K562 (cell line): Measurements from ENCODE around the gene ARHGEF33. TPM values are rescaled to one million over a fixed set of nuclear protein-coding genes. Genes with fewer than 3 reads are reported as not detected.

ENCODE experiments used
- CBFA2T3 ChIP-seq: fragments of 450-650 bp; IDR thresholded peaks from 2 replicates; pipeline ENCODE4 v1.6.1; 2017
- CBX3 ChIP-seq, 2 experiments: IDR thresholded peaks; 1 replicate in 1 of 2; 2 replicates in 1 of 2; pipeline ENCODE4 v1.6.1; 2012; ENCODE audit warnings: inconsistent platforms in 2 of 2, low read length in 2 of 2, borderline replicate concordance in 1 of 2, control low read depth in 1 of 2
- E2F3 ChIP-seq: fragments of 250-450 bp; sonication (Bioruptor Pico); IDR thresholded peaks from 2 replicates; pipeline ENCODE4 v1.4.0; 2020; ENCODE audit warnings: mild to moderate bottlenecking
- NR2C1 ChIP-seq, 2 experiments: fragments of 450-650 bp; IDR thresholded peaks; 2 replicates each; pipeline ENCODE4 v1.6.1; 2017; ENCODE audit warnings: mild to moderate bottlenecking in 2 of 2, antibody characterized with exemption in 1 of 2, inconsistent platforms in 1 of 2, missing compliant biosample characterization in 1 of 2, missing genetic modification characterization in 1 of 2
- NR2C2 ChIP-seq, 2 experiments: fragments of 200-800 bp in 1 of 2; sonication (Bioruptor generic) in 1 of 2; sonication (generic) in 1 of 2; formaldehyde crosslinking in 1 of 2; IDR thresholded peaks; 2 replicates each; pipeline versions ENCODE4 v1.6.1 to v1.8.0; 2016 to 2022; ENCODE audit warnings: mild to moderate bottlenecking in 1 of 2, missing compliant biosample characterization in 1 of 2, missing genetic modification characterization in 1 of 2, missing genetic modification reagents in 1 of 2
- ZBTB17 ChIP-seq: fragments of 450-650 bp; formaldehyde crosslinking; IDR thresholded peaks from 2 replicates; pipeline ENCODE4 v1.4.0; 2020; ENCODE audit warnings: mild to moderate bottlenecking
- ZNF584 ChIP-seq: fragments of 200-800 bp; sonication (Bioruptor generic); IDR thresholded peaks from 2 replicates; pipeline ENCODE4 v1.6.1; 2016; ENCODE audit warnings: low read depth, mild to moderate bottlenecking, missing genetic modification characterization, missing compliant biosample characterization
- polyA plus RNA-seq, 8 experiments: library from polyadenylated mRNA; depleted of rRNA in 4 of 8; stranded (reverse) in 5 of 8; unstranded in 3 of 8; fragments of >200 nt; fragmentation: Nextera tagmentation in 2 of 8; fragmentation: Illumina TruSeq in 1 of 8; extraction: Ambion mirVana in 2 of 8; extraction: Trizol in 1 of 8; gene quantifications; 2 replicates each; pipeline versions ENCODE4 v1.2.1 to v1.2.3, GENCODE V29; 2011 to 2014; ENCODE audit warnings: inconsistent platforms in 1 of 8, missing spikeins in 1 of 8
- total RNA-seq, 7 experiments: library from RNA; depleted of rRNA in 6 of 7; stranded (reverse); fragments of >200 nt in 6 of 7; fragmentation: Illumina TruSeq in 2 of 7; extraction: Trizol in 2 of 7; gene quantifications; 2 replicates each; pipeline versions ENCODE4 v1.2.1 to v1.2.3, GENCODE V29; 2011 to 2021; ENCODE audit warnings: low replicate concordance in 1 of 7
- TF ChIP-seq, protein P1 (sequence below), 2 experiments: fragments of 450-650 bp in 1 of 2; sonication (generic) in 1 of 2; formaldehyde crosslinking in 1 of 2; IDR thresholded peaks; 2 replicates each; pipeline versions ENCODE4 v1.7.1 to v1.9.0; 2016 to 2022; ENCODE audit warnings: inconsistent platforms in 1 of 2, mild to moderate bottlenecking in 1 of 2, missing genetic modification reagents in 1 of 2
- TF ChIP-seq, protein P2 (sequence below): sonication (generic); formaldehyde crosslinking; IDR thresholded peaks from 2 replicates; pipeline ENCODE4 v1.8.1; 2023; ENCODE audit warnings: mild to moderate bottlenecking, missing genetic modification reagents
- TF ChIP-seq, protein P3 (sequence below): fragments of 450-650 bp; formaldehyde crosslinking; IDR thresholded peaks from 2 replicates; pipeline ENCODE4 v1.4.0; 2020; ENCODE audit warnings: mild to moderate bottlenecking, moderate library complexity
- TF ChIP-seq, protein P4 (sequence below), 2 experiments: IDR thresholded peaks; 2 replicates each; pipeline ENCODE4 v1.6.1; 2011; ENCODE audit warnings: borderline replicate concordance in 1 of 2, control low read depth in 1 of 2, low read depth in 1 of 2, low read length in 1 of 2, mild to moderate bottlenecking in 1 of 2, mixed read lengths in 1 of 2, moderate library complexity in 1 of 2; ENCODE audit not compliant: insufficient read depth in 1 of 2, insufficient read length in 1 of 2, poor library complexity in 1 of 2, severe bottlenecking in 1 of 2; ENCODE audit errors: extremely low read depth in 1 of 2

The ARHGEF33 gene
- total and polyA plus RNA-seq, 9 of the 15 experiments (the other 6 are each of a cell fraction or from before 2014, with no cell fraction given) = 0.01 to 0.08 (median 0.03) TPM; not detected in 5

DNA sequence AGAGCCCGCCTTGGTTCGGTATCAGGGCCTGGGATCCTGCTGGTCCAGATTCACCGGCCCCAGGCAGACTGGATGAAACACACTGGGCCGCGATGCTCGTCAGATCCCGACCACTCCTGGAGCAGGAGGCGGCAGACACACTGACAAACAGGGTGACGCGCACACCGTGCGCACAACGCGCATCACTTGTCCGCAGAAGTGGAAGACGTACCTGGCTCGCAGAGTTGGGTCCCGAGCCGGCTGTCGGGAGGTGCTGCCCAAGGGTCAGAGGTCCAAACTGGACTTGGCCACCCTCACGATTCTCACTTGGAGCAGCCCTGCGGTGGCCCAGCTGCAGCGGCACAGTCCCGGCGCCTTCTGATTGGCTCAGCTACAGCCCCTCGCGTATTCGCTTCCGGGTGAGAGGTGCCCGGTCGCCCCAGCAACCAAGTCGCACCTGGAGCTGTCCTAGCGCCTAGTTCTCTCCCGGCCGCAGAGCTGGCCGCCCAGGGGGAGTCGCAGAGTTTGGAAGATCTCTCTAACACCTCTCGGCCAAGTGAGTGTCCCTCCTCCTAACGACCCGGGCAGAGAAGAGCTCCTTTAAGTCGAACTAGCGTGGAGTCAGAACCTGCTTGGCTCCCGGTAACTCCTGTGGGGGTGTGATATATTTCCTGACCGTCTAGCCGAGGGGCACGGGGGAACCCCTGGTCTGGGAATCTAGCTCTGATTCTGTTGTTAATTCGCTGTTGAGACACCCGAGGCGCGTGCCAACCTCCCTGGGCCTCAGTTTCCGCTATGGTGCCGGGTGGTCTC, 13.9 kb upstream of the ARHGEF33 start, which contains the start of the genes DHX57 and MORN2 (continued):
- TF ChIP-seq, protein P1, sequence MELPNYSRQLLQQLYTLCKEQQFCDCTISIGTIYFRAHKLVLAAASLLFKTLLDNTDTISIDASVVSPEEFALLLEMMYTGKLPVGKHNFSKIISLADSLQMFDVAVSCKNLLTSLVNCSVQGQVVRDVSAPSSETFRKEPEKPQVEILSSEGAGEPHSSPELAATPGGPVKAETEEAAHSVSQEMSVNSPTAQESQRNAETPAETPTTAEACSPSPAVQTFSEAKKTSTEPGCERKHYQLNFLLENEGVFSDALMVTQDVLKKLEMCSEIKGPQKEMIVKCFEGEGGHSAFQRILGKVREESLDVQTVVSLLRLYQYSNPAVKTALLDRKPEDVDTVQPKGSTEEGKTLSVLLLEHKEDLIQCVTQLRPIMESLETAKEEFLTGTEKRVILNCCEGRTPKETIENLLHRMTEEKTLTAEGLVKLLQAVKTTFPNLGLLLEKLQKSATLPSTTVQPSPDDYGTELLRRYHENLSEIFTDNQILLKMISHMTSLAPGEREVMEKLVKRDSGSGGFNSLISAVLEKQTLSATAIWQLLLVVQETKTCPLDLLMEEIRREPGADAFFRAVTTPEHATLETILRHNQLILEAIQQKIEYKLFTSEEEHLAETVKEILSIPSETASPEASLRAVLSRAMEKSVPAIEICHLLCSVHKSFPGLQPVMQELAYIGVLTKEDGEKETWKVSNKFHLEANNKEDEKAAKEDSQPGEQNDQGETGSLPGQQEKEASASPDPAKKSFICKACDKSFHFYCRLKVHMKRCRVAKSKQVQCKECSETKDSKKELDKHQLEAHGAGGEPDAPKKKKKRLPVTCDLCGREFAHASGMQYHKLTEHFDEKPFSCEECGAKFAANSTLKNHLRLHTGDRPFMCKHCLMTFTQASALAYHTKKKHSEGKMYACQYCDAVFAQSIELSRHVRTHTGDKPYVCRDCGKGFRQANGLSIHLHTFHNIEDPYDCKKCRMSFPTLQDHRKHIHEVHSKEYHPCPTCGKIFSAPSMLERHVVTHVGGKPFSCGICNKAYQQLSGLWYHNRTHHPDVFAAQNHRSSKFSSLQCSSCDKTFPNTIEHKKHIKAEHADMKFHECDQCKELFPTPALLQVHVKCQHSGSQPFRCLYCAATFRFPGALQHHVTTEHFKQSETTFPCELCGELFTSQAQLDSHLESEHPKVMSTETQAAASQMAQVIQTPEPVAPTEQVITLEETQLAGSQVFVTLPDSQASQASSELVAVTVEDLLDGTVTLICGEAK (IDR thresholded peaks at IDR 0.05) = peak; percentile 94
- TF ChIP-seq, protein P1 (CRISPR knock-in tag; IDR thresholded peaks at IDR 0.05) = no peak
- TF ChIP-seq CBFA2T3 (no peak), NR2C2 (CRISPR knock-in tag; IDR thresholded peaks at IDR 0.05) (peak; percentile 99), NR2C2 (tag; IDR thresholded peaks at IDR 0.05) (peak; percentile 100), NR2C1 (IDR thresholded peaks at IDR 0.05) (peak; percentile 99), NR2C1 (tag; IDR thresholded peaks at IDR 0.05) (peak; percentile 99), CBX3 (IDR thresholded peaks at IDR 0.05; ENCODE audit: borderline replicate concordance in 1 of 2, low read length in 2 of 2) (0 out of 3 replicates have a peak, but pooled peaks of 1 of the 2 experiments have one; percentile 14), E2F3 (peak; percentile 21; the same call in 1 of the 2 replicates), ZBTB17 (CRISPR knock-in tag) (peak; percentile 80), ZNF584 (CRISPR knock-in tag) (no peak)
- TF ChIP-seq, protein P2, sequence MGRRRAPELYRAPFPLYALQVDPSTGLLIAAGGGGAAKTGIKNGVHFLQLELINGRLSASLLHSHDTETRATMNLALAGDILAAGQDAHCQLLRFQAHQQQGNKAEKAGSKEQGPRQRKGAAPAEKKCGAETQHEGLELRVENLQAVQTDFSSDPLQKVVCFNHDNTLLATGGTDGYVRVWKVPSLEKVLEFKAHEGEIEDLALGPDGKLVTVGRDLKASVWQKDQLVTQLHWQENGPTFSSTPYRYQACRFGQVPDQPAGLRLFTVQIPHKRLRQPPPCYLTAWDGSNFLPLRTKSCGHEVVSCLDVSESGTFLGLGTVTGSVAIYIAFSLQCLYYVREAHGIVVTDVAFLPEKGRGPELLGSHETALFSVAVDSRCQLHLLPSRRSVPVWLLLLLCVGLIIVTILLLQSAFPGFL (CRISPR knock-in tag) = no peak
- TF ChIP-seq, protein P3, sequence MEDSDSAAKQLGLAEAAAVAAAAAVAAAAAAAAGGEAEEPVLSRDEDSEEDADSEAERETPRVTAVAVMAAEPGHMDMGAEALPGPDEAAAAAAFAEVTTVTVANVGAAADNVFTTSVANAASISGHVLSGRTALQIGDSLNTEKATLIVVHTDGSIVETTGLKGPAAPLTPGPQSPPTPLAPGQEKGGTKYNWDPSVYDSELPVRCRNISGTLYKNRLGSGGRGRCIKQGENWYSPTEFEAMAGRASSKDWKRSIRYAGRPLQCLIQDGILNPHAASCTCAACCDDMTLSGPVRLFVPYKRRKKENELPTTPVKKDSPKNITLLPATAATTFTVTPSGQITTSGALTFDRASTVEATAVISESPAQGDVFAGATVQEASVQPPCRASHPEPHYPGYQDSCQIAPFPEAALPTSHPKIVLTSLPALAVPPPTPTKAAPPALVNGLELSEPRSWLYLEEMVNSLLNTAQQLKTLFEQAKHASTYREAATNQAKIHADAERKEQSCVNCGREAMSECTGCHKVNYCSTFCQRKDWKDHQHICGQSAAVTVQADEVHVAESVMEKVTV (CRISPR knock-in tag) = no peak
- TF ChIP-seq, protein P4, sequence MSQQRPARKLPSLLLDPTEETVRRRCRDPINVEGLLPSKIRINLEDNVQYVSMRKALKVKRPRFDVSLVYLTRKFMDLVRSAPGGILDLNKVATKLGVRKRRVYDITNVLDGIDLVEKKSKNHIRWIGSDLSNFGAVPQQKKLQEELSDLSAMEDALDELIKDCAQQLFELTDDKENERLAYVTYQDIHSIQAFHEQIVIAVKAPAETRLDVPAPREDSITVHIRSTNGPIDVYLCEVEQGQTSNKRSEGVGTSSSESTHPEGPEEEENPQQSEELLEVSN (IDR thresholded peaks at IDR 0.05; ENCODE audit: borderline replicate concordance in 1 of 2, extremely low read depth in 1 of 2, insufficient read depth in 1 of 2, insufficient read length in 1 of 2, low read depth in 1 of 2, low read length in 1 of 2, poor library complexity in 1 of 2, severe bottlenecking in 1 of 2) = peak; percentile 46 to 55
